GM19043 (cell line): ENCODE data around the gene ENOX1.

ENCODE experiments used
- ATAC-seq: cut with Tn5 transposase; IDR thresholded peaks from one replicate; pipeline ENCODE4 v1.9.1; 2021; ENCODE audit warnings: low read depth; ENCODE audit not compliant: unreplicated experiment

The ENOX1 gene

DNA sequence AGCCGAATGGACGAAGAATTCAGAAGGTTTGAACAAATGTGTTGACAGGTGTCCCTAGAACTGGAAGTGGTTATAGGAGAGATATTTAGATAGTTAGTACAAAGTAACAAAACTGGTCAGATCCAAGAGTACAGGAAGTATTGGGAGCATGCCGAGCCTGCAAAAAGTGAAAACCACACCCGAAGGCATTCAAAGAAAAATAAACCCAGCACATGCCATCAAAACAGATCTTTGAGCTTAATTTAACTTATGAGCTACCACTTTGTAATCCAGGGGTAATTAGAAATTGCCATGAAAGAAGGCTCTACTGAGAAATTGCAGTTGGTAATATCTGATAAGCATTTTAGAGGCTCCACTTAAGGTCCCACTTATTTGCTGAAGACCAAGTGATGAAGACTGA, 549.2 kb downstream of the ENOX1 start:
- ATAC-seq = no peak

DNA sequence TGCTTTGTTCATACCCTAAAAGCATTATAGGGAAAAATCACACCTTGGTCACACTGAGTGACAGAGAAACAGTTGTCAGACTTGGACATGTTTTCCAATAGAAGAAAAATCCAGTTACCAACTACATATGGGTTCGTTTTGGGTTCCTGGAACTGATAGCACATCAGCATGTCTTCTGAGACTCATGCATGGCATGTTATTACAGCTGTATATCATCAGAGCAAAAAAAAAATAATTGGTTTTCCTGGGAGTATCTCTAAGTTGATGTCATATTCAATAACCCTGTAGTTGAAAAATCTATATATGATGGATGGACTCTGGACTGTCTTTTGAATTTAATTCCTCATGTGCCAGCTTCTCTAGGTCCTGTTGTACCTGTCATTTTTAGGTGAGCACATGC, 551.7 kb downstream of the ENOX1 start:
- ATAC-seq = no peak

GRCh38 chr13:43232873-43233265, 553.9 kb downstream of the ENOX1 start:
- no peak for ATAC-seq

GRCh38 chr13:43232144-43232872, 554.5 kb downstream of the ENOX1 start:
- ATAC-seq = no peak

- ATAC-seq = no peak
Observed at GRCh38 chr13:43230989-43231388, 555.8 kb downstream of the ENOX1 start.

DNA sequence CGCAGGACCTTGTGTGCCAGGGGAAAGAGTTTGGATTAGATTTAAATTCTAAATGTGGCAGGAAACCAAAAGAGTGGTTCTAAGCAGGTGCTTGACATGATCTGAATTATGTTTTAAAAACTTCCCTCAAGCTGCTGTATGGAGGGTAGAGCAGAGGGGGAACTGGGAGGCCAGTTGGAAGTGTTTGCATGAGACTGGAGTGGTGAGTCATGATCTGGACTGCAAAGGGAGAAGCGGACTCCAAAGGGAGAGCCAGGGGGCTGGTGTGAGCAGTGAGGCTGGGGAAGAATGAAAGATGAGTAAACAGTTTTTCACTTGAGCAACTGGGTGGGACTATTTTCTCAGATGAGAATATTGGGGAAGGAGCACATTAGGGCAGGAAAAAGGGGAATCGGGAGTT, 557.3 kb downstream of the ENOX1 start:
- ATAC-seq = no peak

DNA sequence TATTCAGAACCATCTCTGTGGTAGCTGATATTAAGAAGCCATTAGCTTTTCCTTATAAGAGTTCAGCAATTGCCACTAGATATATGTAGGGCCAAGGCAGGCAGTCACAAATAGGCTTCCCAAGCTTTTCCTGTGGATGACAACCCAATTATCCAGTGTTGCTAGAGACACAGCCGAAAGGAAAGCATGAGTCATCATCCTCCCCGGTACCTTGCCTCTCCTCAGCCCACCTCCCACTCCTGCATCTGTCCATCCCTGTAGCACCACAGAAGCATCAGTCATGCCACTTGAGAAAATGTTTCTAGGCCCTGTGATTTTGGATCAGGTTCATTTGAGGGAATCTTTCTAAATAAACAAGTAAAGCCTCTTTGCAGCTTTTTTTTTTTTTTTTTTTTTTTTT, 559.1 kb downstream of the ENOX1 start:
- ATAC-seq = no peak

- ATAC-seq = no peak
Observed at GRCh38 chr13:43223216-43223615, 563.6 kb downstream of the ENOX1 start.

DNA sequence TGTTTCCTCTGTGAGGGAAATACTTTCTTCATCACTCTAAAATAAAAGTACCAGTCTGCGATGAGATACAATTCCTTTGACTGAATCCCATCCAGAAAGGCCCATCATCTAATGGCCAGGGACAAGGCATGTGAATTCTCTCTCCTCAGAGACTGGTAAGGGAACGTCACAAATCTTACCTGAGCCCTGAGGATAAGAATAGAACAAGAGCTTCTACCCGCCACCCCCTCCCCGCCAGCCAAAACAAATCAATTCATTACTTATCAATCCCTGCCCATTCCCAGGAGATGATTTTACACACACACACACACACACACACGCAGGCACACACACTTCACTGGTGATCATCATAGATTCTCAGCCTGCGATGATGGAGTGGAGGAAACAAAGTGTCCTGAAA, 564.7 kb downstream of the ENOX1 start:
- ATAC-seq = no peak

GRCh38 chr13:43221611-43222010, 565.2 kb downstream of the ENOX1 start:
- no peak for ATAC-seq

DNA sequence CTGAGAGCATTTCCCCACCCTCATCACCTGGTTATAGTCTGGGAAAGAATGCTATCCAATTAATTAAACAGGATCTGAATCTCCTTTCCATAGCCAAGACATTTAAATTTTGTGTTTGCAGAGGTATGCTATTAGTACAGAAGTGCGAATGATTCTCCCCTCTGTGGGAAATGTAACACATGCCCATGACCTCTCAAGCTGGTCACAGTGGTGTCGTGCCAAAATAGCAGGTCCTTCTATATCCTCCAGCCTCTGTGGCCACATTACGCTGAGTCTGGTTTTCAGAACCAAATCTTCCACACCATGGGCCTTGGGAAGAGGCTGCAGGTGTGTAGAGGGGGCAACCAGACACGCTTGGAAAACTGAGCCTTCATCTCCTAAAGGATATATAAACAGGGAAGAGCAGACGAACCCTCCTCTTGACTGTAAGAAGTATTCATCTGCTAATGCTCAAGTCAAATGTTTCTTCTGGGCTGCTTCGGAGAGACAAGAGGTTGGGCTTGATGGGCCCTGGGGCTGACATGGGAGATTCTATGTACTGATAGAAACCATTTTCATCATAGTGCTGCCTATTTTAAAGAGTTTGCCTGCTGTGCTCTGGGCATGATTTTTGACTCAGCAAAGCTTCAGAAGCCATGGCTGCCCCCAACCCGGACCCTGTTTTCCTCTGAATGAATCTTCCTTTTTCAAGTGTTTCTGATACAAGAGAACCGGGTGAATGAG, 565.7 kb downstream of the ENOX1 start:
- no peak for ATAC-seq

DNA sequence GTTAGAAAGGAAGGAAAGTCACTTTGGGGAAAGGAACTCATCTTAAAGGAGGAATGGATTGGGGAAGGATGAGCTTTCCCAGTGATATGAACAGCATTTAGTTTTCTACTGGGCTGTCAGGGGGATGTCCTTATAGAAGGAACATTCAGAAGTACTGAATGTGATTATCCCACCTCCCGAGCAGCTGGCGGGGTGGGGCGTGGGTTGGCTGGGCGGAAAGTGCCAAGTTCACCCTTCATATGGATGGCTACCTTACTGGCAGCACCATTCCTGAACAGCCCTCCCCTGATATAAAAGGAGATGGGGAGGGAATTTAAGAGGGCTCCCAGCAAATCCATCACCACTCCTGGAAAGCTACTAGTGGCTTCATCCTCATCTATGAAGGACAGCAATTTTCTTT, 572.6 kb downstream of the ENOX1 start:
- no peak for ATAC-seq

DNA sequence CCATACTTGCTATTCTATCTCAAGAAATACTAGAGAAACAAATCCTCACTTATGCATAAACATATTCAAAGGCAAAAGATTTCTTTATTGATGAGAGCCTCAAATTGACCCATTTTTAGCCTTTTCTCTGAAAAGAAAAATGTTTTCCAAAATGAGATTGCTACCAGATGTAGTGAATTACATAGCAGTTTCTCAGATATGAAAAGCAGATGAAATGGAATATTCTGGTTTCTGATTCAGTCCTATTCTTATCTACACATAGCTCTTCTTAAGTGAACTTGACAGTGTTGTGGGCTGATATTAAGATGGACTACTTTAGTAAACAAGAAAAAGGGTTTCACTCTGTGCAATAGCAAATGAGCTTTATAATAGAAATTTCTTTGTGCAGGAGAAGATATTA, 579.9 kb downstream of the ENOX1 start:
- no peak for ATAC-seq

GRCh38 chr13:43205416-43205815, 581.4 kb downstream of the ENOX1 start:
- ATAC-seq = no peak

DNA sequence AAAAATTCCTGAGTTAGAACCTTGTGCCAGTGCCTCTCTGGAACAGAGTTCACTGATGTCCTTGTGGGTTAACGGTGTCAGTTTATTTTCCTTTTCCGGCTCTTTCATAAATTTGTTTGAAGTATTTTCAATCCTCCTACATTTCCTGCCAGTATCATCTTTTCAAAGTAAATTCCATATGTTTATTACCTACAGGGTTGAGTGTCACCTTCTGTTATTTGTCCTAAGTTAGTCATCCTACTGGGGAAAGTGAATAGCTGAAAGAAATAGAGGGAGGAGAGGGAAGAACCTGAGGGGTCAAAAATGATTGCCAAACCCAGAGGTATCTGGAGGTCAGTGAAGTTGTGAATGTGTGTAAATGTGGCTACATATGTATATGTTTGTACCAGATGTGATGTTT, 582.2 kb downstream of the ENOX1 start:
- ATAC-seq = no peak

DNA sequence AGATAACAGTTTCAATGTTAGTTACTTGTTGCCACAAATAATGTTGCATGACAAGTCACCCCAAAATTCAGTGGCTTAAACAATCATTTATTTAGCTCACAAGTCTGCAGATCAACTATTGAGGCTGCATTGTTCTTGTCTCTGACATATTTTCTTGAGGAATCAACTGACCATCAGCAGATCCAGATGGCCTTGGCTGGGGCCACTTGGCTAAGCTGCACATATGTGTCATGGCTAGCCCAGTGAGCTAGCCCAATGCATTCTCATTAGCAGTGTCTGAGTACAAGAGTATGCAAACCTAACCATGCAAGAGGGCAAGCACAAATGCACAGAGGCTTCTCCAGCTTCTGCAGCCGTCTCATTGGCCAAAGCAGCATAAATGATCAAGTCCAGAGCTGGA, 583.0 kb downstream of the ENOX1 start:
- ATAC-seq = no peak

DNA sequence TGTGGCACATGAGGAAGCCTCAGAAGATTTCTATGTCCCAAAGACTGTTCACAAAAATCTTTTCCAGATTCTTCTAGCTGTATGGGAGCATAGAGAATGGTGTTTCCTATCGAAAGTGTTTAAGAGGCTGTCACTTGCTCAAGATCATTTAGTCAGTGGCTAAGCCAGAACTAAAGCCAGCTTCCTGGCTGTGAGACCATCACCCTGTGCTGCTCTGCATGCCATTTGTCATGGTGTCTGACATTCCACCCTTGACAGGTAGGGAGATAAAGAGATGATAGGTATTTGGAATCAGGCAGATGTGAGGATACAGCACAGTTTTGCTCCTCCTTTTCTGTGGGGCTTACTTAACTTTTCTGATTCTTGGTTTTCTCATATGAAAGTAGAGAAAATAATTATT, 586.0 kb downstream of the ENOX1 start:
- ATAC-seq = no peak

DNA sequence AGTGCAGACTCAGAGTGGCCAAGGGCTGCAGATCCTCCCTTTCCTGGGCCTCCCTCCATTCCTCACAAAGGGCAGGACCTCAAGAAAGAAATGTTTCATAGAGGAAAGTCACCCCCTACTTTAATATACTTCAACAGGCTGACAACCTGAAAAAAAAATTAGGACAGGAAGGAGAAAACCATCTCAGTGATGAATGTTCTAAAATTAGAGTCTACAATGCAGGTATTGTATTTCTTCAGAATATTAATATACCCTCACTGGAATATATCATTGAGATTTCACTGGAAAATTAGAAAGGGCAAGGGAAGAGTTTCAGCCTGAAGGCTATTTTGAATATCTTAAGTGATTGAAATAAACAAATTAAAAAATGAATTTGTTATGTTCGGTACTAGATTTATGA, 586.5 kb downstream of the ENOX1 start:
- no peak for ATAC-seq

DNA sequence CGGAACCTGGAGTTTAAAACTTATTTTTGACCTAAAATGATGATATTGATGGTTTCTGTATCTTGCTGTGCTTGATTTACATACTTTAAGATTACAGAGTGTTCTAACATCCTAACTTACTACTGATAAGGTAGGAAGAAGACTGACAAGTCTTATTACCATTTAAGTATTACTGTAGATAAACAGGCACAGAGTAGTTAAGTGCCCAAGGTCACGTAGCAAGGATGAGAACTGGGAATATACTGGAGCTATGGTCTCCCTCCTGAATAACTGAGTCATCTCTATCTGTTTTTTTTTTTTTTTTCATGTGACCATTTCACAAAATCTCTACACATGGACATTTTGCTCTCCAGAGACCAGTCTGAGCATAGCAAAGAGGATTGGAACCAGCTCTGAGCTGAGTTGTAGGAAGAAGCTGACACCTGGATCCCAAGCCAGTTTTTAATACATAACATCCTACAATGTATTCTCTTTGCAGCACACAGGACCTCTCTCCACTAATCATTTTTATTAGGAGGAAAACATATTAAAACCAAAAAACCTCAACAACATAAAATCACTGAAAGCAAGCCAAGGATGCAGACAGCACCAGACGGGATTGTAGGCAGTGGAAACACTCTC, 589.9 kb downstream of the ENOX1 start:
- ATAC-seq = no peak

DNA sequence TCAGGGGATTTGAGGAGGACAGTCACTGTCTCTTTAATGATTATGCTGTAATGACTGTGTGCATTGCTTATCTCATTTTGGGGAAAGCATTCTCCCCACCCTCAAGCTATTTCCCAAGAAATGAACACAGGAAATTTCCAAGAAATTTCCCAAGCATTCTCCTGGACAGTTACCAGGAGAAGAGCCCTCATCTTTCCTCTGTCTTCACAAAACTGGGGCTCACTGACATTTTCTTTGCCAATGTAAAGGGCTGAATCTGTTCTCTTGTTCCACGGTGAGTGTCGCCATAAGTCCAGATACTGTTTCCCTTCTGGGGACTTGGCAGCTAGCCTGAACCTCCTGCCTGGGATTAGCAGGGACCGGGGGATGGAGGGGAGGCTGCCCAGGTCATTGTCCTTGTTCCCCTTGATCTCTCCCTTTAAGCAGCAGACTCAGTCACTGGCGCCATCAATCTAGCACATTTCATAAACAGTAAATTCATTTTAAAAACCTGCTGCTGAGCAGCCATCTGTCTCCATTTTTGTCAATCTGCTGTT, 590.6 kb downstream of the ENOX1 start:
- no peak for ATAC-seq

- ATAC-seq = no peak
Observed at GRCh38 chr13:43195551-43195950, 591.2 kb downstream of the ENOX1 start.

DNA sequence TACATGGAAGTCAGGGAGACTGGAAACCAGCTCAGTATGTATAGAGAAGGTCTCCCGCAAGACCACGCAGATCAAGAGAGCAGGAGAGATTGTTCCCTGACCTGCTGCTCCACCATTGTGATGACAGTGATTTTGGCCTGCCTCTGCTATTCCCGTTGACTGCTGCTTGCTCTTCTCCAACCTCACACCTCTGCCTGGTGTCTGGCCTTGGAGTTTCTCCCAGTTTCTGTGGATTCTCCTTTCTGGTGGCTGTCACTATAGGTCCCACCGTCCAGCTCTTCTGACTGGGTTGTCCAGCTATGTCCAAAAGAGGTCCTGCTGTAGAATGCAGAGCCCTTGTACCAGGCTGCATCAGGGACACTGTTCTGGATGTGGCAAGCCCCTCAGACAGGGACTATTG, 591.7 kb downstream of the ENOX1 start:
- ATAC-seq = no peak
